AML-193 (cell line): Measurements from ENCODE around the gene CD164L2.
"Not testable (repeated sequence)": the region's sequence is repeated elsewhere in the genome, so short reads cannot be mapped to it uniquely, and the experiment has no call there.

ENCODE experiments used
- DNase-seq, 2 experiments: peaks; one replicate each; lab custom pipeline; 2025; lab: John Stamatoyannopoulos, UW

The CD164L2 gene

DNA sequence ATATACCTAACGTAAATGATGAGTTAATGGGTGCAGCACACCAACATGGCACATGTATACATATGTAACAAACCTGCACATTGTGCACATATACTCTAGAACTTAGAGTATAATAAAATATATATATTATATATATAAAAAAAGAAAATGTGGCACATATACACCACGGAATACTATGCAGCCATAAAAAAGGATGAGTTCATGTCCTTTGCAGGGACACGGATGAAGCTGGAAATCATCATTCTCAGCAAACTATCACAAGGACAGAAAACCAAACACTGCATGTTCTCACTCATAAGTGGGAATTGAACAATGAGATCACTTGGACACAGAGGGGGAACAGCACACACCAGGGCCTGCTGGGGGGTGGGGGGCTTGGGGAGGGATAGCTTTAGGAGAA, 1.7 kb upstream of the CD164L2 start:
- not testable (repeated sequence) for DNase-seq

DNA sequence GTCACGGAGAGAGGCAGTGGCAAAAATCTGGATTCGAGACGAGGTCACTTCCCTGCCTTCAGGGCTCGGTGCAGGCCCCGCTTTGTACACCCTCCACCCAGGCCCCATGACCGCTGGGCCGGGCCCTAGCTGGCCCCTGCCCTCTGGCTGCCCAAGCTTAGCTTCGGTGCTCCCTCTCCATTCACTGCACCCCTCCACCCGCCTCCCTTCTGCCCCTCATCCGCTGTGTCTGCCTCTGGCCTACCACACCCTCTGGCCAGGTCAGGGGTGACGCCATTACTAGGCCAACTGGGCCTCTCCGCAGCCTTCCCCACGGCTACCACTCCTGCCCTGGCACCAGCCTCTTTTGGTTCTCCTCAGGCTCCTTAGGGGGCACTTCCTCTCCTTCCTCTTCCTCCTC, 528 bp upstream of the CD164L2 start:
- DNase-seq, result no peak

DNA sequence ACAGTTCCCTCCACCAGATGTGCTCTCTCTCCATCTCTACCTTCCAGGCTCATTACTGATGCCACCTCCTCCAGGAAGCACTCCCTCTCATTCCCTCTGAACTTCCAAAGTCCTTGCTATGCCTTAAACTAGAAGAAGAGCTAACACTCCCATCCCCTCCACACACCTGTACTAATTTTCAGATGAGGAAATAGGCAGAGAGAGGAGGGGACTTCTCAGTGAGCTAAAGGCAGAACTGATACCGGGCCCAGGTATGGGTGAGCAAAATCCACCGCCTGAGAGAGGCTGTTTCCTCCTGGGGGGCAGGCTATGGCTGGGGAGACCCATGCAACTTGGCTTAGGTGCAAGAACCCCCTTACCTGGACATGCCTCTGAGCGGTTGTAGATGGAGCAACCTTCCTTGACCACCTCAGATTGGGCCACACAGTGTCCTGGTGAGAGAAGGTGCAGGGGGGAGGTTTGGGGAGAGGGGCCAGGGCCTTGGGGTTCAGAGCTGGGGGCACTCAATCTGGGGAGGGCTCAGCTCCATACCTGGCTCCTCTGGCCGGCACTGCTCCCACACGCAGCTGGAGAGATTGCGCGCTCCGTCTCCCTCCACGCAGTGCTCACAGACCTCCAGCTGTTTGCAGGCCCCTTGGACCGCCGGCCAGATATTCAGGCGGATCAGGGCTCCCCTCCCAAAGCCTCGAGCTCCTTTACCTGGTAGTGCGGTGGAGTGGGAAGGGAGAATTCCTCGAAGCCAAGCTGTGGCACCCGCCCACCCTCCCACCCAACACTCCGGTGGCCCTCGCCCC, 967 bp downstream of the CD164L2 start:
- no peak for DNase-seq

DNA sequence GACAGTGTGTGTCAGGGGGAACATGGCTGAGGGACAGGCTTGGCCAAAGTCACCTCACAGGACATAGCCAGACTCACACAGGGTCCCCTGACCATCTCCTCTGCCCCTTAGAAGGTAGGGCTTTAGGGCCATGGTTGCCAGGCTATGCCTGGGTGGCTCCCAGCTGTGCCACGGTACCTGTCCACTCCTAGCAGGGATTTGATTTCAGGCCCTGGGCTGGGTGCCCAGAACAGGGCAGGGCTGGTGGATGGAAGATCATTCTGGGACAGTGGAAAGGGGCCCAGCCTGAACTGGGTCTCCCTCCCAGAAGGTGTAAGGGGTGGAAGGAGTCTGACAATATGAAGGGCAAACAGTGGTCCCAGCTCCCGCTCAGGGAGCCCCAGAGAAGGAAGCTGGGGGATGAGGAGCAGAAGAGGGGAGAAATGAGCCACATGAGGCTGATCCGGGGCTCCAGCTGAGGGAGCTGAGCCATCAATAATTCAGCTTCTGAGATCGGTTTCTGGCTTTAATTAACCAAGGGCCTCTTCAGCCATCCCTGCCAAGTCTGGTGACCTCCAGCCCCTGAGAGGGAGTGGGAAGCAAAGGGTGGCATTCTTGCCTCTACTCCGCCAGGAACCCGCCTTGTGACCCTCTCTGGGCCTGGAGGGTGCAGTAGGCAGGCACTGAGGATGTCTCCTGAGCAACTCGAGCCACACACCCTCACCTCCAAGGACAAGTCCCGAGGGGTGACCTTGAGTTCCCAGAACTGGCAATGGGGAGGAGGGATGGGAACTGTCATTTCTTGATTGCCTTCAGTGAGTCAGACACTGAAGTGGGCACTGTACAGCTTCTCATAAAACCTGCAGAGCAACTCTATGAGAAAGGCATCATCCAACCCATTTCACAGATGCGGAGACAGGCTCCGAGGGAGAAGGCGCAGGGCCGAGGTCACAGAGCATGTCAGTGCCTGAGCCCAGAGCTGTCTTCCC, 2.1 kb downstream of the CD164L2 start:
- no peak for DNase-seq

DNA sequence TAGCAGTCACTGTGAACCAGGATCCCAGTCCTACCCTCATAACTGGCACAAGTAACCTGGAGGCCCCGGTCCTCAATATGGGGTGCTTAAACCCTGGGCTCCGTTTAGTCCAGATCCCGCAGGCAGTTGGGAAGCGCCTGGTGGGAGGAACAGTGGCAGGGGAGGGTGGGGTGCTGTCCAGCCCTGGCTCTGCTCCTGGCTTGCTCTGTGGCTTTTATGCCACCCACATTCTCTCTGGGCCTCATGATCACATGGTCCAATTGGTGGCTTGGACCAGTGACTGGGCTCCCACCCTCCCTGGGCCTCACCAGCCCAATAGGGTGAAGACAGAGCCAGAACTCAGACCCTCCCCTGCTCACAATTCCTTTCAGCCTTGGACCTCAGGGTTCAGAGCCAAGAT, 2.9 kb downstream of the CD164L2 start:
- DNase-seq, result no peak

DNA sequence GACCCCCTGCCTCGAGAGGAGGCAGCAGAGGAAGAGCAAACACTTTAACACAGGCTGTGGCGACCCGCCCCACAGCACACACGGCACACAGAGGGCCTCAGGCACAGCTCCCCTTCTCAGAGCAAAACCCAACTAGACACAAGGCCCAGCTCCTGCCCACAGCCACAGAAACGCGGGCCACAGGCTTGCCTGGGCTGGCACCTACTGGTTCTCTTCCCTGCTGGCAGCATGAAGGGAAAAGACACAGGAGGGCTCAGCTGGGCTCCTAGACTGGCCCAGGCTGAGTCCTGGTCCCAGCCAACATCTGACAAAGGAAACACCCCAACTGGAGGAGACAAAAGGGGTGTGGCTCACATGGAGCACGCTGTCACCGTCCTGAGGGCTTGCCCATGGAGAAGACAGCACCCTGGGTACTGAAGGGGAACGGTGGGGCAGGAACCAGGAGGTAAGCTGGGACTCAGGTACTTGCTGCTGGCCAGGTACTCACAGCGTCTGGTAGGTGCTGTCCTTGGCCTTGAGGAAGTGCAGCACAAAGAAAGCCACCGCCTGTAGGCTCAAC, 3.5 kb downstream of the CD164L2 start:
- DNase-seq, result no peak

DNA sequence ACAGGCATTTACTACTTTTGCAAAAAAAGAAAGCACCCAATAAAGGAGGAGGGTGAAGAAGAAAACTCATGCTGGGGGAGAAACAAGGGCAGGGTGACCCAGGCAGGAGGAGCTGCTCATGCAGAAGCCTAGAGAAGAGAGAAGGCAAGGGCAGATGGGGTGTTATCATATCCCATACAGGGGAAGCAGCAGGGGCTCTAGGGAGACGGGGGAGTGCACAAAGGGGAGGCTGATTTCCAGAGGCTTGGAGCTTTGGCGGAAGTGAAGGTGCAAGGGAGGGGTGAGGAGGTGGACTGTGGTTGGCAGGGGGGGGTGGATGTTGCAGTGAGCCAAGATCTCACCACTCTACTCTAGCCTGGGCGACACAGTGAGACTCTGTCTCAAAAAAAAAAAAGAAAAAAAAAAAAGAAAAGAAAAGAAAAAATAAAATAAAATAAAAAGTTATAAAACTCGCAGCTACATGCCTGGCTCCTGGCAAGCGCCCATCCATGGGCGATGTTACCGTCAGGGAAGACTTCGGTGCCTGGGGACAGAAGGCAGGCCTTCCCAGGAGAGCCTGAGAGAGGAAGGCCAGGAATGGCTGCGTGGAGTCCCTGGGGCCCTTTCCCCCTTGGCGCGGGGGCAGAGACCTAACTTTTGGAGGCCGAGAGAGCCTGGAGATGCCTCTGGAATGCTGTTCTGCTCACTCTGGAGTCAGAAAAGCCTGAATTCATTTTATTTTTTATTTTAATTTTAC, 5.2 kb downstream of the CD164L2 start:
- DNase-seq, result no peak

DNA sequence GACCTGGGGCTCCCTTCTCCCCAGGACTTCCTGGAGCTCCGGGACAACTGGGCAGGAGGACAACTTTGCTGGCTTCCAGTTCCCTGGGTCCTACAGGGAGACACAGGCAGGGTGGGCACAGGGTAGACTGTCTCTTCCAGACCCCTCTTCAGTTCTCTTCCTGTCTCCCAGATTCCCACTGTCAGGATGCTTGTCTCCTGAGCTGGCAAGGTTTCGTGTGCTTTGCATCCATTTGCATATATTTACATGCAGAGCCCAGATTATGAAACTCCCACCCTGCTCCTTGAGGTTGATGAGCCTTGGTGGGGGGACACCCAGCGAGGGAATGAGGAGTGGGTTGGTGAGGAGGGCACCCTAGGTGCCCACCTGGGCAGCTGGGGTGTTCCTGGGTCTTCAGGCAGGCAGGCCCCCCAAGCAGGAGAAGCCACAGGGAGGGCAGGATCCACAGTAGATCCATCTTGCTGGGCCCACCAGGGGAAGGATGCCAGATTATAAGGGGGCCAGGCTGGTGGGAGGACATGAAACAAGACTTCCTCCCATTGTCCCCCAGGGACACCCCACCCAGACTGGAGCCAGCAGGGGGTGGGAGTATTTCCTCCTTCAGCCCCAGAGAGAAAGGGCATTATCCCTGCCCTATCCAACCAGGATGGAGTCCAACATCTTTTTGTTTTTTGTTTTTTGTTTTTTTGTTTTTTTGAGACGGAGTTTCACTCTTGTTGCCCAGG, 8.6 kb downstream of the CD164L2 start, which contains the start of gene FCN3:
Gene FCN3, minus strand, starts transcription at position 463 of the 725 bp plus-strand sequence. Its CDS starts 6 bp downstream, at position 457.
- no peak for DNase-seq

DNA sequence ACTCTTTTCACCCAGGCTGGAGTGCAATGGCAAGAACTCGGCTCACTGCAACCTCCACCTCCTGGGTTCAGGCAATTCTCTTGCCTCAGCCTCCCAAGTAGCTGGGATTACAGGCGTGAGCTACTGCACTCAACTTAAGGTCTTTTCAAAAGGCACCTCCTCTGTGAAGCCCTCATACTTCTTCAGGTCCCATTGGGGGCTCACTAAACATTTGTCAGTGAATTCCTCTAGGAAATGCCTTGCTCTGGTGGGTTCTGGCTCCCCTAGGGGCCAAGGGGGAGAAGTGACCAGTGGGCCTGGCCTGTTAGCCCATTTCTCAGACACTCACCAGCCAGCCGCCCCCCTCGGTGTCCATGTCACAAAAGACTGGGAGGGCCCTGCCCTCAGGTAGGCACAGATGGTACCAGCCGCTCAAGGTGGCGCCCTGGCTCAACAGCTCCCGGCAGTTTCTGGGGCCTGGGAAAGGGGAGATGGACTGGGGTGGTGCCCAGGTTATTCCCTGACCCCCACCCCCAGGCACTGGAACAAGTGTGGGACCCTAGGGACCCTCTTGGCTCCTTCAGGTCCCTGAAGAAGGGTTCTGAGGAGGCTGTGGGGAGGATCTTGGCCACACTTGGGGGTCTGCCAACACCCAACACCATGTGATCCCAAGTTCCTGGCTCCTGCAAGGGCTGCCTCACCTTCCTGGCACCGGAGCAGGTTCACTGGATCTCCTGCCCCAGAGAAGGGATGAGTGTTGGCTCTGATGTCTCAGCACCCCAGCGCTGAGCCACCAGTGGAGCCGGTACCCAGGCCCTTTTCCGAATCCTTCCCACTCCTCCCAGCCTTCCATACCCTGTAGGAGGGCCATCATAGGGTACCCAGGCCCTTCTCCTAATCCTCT, 10.1 kb downstream of the CD164L2 start:
- DNase-seq, result no peak

DNA sequence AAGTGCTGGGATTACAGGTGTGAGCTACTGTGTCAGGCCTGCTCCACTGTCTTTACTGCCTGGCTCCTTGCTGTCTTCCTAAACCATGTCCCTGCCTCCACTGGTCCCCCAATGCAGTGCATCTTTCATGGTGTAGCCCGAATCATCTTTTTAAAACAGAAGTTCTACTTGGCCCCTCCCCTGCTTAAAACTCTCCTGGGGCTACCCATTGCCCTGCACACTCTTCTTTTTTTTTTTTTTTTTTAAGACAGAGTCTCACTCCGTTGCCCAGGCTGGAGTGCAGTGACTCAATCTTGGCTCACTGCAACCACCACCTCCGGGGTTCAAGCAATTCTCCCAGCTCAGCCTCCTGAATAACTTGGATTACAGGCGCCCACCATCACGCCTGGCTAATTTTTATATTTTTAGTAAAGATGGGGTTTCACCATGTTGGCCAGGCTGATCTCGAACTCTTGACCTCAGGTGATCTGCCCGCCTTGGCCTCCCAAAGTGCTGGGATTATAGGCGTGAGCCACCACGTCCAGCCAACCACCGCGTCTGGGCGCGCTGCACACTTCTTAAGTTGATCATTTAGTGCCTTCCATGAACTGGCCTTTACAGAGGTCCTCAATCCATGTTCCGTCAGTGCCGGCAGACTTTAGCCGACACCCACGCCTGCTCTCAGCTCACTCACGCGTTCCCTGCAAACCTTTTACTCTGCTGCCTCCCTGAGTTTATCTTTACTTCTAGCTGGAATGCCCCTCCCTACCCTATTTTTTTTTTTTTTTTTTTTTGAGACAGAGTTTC, 10.9 kb downstream of the CD164L2 start:
- DNase-seq, result no peak

DNA sequence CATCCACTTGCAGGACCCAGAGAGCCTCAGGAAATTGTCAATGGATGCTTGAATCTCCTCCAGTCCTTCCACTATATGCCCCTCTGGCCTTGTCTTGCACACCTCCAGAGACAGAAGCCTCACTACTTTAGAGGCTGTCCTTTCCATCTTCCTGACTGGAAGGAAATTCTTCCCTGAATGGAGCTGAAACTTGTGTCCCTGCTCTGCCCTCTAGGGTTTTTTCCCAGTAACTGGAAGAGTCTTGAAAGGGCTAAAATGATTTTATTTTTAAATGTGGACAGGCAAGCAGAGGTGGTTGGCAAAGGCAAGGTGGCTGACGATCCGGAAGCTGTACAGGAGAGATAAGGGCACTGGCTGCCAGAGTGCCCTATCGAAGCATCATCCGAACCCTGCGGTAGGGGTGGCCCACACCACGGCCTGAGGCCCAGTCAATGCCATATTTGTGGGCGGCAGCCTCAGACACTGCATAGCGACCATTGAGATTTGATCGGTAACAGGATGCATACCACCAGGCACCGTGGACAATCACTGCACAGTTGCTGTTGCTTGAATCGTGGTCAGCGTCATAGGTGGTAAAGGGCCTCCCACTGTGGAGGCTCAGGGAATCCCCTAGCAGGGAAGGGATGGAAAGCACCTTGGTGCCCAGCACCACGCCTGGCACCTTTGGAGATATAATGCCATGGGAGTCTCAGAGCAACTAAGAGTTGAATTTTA, 14.1 kb downstream of the CD164L2 start:
- DNase-seq, result no peak

DNA sequence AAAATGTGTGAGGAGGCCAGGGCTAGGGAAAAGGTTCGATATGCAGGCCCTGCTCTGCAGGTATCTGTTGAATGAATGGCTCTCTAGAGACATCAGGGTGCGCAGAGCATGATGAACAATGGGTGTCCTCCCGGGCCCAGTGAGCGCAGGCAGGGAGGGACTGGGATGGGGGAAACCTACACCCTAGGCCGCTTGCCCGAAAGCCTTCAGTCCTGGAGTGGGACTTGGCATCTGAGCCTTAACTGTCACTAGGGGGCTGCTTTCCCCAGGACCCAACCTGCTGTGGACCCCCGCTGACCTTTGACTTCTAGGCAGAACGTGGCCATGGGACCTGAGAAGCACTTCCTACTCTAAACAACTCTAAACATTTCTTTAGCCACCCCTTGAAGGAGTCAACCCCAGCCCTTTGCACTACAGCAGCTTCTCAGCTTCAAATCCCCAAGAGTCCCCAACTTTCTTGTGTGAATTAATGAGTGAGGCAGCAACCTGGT, 15.9 kb downstream of the CD164L2 start:
- DNase-seq, result no peak

DNA sequence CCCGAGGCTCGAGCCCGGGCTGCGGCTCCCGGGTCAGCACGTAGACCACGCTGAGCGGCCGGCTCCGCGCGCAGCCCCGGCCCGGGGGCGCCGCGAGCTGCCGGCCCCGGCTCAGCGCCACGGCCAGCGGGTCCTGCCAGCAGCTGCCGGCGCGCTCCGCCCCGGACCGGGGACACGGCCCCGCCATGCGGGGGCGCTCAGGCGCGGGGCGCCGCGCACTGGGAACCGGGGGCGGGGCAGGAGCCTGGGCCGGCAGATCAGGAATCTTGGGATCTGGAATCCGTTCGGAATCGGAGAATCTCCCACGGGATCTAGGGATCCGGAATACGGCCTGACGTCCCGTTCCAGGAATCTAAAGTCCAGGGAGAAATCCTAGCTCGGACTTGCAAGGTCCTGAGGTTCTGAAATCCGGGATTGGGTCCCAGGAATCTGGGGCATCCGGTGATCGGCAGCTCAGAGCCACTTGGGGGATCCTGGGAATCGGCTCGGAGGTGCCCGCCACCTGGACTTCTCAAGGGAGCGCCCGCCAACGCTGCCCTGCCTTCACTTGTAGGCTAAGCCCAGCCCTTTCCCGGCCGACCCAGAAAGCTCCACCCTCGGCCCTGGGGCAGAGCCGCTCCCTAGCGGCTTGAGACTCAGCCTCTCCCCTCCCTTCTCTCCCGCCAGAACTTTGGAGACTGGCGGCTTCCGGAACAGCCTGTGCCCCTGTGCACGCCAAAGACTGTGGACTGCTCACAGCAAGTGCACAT, 16.5 kb downstream of the CD164L2 start, which contains the start of gene MAP3K6:
Gene MAP3K6, minus strand, starts transcription at position 551 of the 749 bp plus-strand sequence. Its CDS starts 364 bp downstream, at position 187.
- peak; percentile 47 to 50 for DNase-seq

DNA sequence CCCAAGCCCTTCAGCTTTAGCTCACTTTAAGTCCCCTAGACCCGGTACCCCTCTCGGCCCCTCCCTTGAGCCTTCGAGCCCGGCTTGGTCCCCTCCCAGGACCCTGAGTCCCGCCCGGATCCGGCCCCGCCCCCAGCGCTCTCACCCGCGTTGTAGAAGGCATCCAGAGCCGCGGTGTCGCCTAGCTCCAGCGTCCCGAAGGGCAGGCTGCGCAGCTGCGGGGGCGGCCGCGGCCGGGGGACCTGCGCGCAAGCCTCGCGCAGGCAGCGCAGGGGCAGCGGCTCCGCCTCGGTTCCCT, 17.1 kb downstream of the CD164L2 start:
- peak; percentile 36 to 46 for DNase-seq

DNA sequence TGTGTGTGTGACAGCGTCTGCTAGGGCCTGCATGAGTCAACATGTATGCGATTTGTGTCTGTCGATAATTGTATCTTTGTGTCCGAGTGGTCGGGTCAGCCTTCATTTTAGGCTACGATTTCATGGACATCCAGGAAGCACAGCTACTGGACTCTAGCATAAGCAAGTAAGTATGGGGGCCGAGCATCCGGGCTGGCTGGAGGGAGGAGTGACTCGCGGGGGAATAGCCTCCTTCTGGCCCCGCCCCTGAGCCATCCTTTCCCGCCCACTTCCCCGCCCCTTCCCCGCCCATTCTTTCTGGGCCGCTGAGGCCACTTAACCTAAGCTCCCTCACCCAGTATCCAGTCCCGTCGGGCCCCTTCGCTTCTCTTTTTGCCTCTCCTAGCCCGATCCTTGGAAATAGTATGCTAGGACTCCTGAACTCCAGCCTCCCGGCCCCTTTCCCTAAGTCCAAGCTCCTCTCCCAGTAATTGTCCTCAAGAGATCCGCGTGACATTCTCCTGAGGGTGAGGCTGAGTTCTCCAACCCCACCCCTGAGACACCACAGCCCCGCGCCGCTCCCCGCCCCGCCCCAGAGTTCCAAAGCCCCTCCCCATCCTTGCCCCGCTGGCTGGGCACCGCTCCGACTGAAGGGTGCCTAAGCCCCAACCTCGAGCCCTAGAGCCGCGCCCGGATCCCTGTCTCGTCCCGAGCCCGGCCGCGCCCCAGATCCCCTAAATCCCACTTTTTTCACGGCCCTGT, 17.6 kb downstream of the CD164L2 start:
- peak; percentile 72 to 74 for DNase-seq

DNA sequence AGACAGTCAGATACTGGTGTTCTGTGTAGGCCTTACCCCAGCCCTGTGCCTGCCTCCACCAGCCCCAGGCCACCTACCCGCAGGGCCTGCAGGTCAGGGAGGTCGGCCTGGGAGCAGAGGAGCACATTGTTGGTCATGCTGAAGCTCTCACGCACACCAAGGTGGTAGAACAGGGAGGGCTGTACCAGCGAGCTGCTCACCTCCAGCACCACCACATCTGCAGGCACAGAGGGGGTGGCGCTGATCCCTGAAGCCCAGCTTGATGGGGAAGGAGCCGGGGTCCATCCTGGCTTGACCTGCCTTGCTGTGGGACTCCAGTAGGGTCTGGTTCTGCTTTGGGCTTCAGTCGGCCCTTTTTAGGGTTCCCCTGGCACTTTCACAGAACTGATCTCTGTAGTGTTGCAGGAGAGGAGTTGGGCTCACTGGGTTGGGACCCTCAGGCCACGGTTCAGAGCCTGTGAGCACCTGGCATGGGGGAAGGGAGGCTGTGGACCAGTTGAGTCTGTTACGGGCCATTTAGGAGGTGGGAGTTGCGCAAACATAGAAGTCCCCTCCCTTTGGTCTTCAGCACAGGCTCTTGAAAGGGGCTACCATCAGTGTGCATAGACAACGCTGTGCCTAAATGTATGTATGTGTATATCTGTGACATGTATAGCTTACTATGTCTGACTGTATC, 18.3 kb downstream of the CD164L2 start:
- no peak for DNase-seq
